Endodermal cell (in vitro differentiated cells): ENCODE data around the gene ASTN2. TPM values are rescaled to one million over a fixed set of nuclear protein-coding genes. Genes with fewer than 3 reads are reported as not detected.

Experiments
- DNase-seq: peaks from one replicate; pipeline ENCODE4 v3.0.0-alpha.2; 2017
- H3K27ac ChIP-seq: 2 replicates; pipeline ENCODE4 v1.5.1; 2013; ENCODE audit warnings: mild to moderate bottlenecking, low read depth, low read length, moderate library complexity
- H3K27me3 ChIP-seq: 2 replicates; pipeline ENCODE4 v1.6.1; 2013; ENCODE audit warnings: mild to moderate bottlenecking, low read length, moderate library complexity; ENCODE audit not compliant: insufficient read depth, control insufficient read depth, poor library complexity, severe bottlenecking
- H3K36me3 ChIP-seq: 2 replicates; pipeline ENCODE4 v1.7.0; 2013; ENCODE audit warnings: mild to moderate bottlenecking, low read length, moderate library complexity; ENCODE audit not compliant: control insufficient read depth, insufficient read depth
- H3K4me1 ChIP-seq: one replicate; pipeline ENCODE4 v1.7.0; 2013; ENCODE audit warnings: low read length; ENCODE audit not compliant: control insufficient read depth, insufficient read depth
- H3K4me3 ChIP-seq: 2 replicates; pipeline ENCODE4 v1.5.1; 2013; ENCODE audit warnings: mild to moderate bottlenecking, low read length, moderate library complexity
- H3K9ac ChIP-seq: 2 replicates; pipeline ENCODE4 v1.6.1; 2013; ENCODE audit warnings: mild to moderate bottlenecking, low read length, moderate library complexity; ENCODE audit not compliant: poor library complexity, severe bottlenecking; ENCODE audit errors: extremely low read depth
- H3K9me3 ChIP-seq: 2 replicates; pipeline ENCODE4 v1.6.1; 2013; ENCODE audit warnings: mild to moderate bottlenecking, low read length, moderate library complexity; ENCODE audit not compliant: control insufficient read depth
- H3K27ac Mint-ChIP-seq: 2 replicates; pipeline ENCODE4 v1.8.0; 2020; ENCODE audit warnings: mixed read lengths
- H3K27me3 Mint-ChIP-seq: 2 replicates; pipeline ENCODE4 v1.8.0; 2021; ENCODE audit warnings: mild to moderate bottlenecking, mixed read lengths; ENCODE audit not compliant: insufficient read depth
- H3K36me3 Mint-ChIP-seq: 2 replicates; pipeline ENCODE4 v1.8.0; 2020; ENCODE audit warnings: low read depth, mixed read lengths
- H3K4me1 Mint-ChIP-seq: 2 replicates; pipeline ENCODE4 v1.8.0; 2020; ENCODE audit warnings: mixed read lengths
- H3K4me3 Mint-ChIP-seq: 2 replicates; pipeline ENCODE4 v1.8.0; 2020; ENCODE audit warnings: mild to moderate bottlenecking, moderate library complexity, mixed read lengths
- H3K9me3 Mint-ChIP-seq: 2 replicates; pipeline ENCODE4 v1.8.0; 2020; ENCODE audit warnings: mild to moderate bottlenecking, mixed read lengths
- CTCF ChIP-seq: fragments of 200-600 bp; sonication (generic); conservative IDR thresholded peaks from 2 replicates; pipeline ENCODE4 v1.5.0; 2021; ENCODE audit warnings: antibody characterized with exemption, mild to moderate bottlenecking
- WGBS, 2 experiments: methylation state at CpG; one replicate each; pipeline versions ENCODE4 v1.1.5 to v1.1.7; 2013; ENCODE audit warnings: missing lambda C conversion rate in 2 of 2, mixed read lengths in 1 of 2; ENCODE audit not compliant: insufficient coverage in 1 of 2, insufficient read length in 1 of 2; 5-methylcytosine and 5-hydroxymethylcytosine counted together
- total RNA-seq, 2 donors: library from RNA; stranded (reverse); fragmentation: NEBNext Ultra II Directional in 1 of 2; extraction: Animal tissue kit (Norgen Biotek cat#: 25700) in 1 of 2; gene quantifications; 2 replicates in 1 of 2; 3 replicates in 1 of 2; pipeline ENCODE4 v1.2.1, GENCODE V29; 2021

The ASTN2 gene
- total RNA-seq, 2 donors from 2014 or later = 8.9 to 10.4 TPM

GRCh38 chr9:117153021-117153420, 261.8 kb downstream of the ASTN2 start:
- Histone ChIP-seq H3K9me3 (no peaks in the 10 kb centered on the region), H3K4me1 (peaks cover 8% of the 10 kb centered on the region), H3K9ac (no peak overlapping the region), H3K36me3 (no peaks in the 10 kb centered on the region), H3K27ac (no peak overlapping the region), H3K27me3 (peaks cover 6% of the 10 kb centered on the region), H3K4me3 (no peak overlapping the region)
- Mint-ChIP-seq H3K27ac (no peak overlapping the region), H3K4me3 (no peak overlapping the region), H3K36me3 (no peaks in the 10 kb centered on the region), H3K9me3 (no peaks in the 10 kb centered on the region), H3K4me1 (peaks cover 28% of the 10 kb centered on the region), H3K27me3 (peaks cover 13% of the 10 kb centered on the region)
- 92% methylated on average over 1 of the region's 1 CpG; no CpG with 5 or more reads in 1 of the 2 experiments for WGBS, 2 experiments
- no peak for TF ChIP-seq CTCF
- DNase-seq = no peak

GRCh38 chr9:117151716-117152115, 263.1 kb downstream of the ASTN2 start:
- Mint-ChIP-seq H3K4me1 (peaks cover 24% of the 10 kb centered on the region), H3K9me3 (no peaks in the 10 kb centered on the region), H3K27me3 (peaks cover 4% of the 10 kb centered on the region), H3K27ac (no peak overlapping the region), H3K36me3 (no peaks in the 10 kb centered on the region), H3K4me3 (no peak overlapping the region)
- H3K4me1 ChIP-seq = peaks cover 8% of the 10 kb centered on the region
- H3K27me3 ChIP-seq = no peaks in the 10 kb centered on the region
- no peak for TF ChIP-seq CTCF
- WGBS, 2 experiments = 95 to 100% methylated on average over 2 of the region's 2 CpGs
- H3K4me3 ChIP-seq = no peak overlapping the region
- no peaks in the 10 kb centered on the region for H3K9me3 ChIP-seq
- no peaks in the 10 kb centered on the region for H3K36me3 ChIP-seq
- no peak overlapping the region for H3K27ac ChIP-seq
- no peak overlapping the region for H3K9ac ChIP-seq
- no peak for DNase-seq

DNA sequence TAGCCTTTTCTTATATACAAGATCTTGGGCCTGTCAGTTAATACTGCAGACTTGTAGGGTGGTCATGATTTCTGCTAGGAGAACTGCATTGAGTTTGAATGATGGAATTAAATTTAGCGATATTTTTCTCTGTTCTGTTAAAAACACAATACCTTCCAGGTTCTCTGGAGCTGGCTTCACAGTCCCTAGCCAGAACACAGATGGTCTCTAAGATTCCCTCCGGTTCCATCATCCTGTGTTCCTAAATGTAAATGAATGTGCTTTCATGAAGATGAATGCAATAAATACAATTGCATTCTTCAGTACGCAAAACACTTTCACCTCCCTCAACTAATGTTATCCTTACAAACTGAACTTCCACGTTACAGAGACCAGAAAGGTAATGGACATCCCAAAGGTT, 264.9 kb downstream of the ASTN2 start:
- no peak overlapping the region for H3K4me3 Mint-ChIP-seq
- no peaks in the 10 kb centered on the region for H3K9me3 ChIP-seq
- H3K27me3 ChIP-seq = no peaks in the 10 kb centered on the region
- no peaks in the 10 kb centered on the region for H3K36me3 Mint-ChIP-seq
- no peaks in the 10 kb centered on the region for H3K9me3 Mint-ChIP-seq
- H3K27me3 Mint-ChIP-seq = peaks cover 15% of the 10 kb centered on the region
- no peak overlapping the region for H3K4me3 ChIP-seq
- H3K36me3 ChIP-seq = no peaks in the 10 kb centered on the region
- peaks cover 8% of the 10 kb centered on the region for H3K4me1 Mint-ChIP-seq
- no peak overlapping the region for H3K27ac ChIP-seq
- peaks cover 3% of the 10 kb centered on the region for H3K4me1 ChIP-seq
- no peak overlapping the region for H3K27ac Mint-ChIP-seq
- TF ChIP-seq CTCF = no peak
- H3K9ac ChIP-seq = no peak overlapping the region
- WGBS, 2 experiments = 94 to 100% methylated on average over 1 to 4 of the region's 4 CpGs
- DNase-seq = no peak
